Right ventricle myocardium inferior (tissue), 1 donor: ENCODE data around the gene LIMK1. TPM values are rescaled to one million over a fixed set of nuclear protein-coding genes. Genes with fewer than 3 reads are reported as not detected.
"Not testable (repeated sequence)": the region's sequence is repeated elsewhere in the genome, so short reads cannot be mapped to it uniquely, and the experiment has no call there.

ENCODE experiments used
- ATAC-seq: fragments of 200-7000 bp; cut with Tn5 transposase; one replicate; pipeline ENCODE4 v1.9.1; 2020; ENCODE audit warnings: mild to moderate bottlenecking, moderate library complexity
- DNase-seq: peaks from one replicate; pipeline ENCODE4 v3.0.0; 2021; ENCODE audit errors: missing footprints
- intact Hi-C: fragments of 100-400 bp; cut with DNase I; formaldehyde crosslinking; loops from one replicate; pipeline ENCODE4 v1.11.0; 2022
- total RNA-seq: library from RNA; stranded (reverse); fragmentation: NEBNext Ultra II Directional; extraction: Animal tissue kit (Norgen Biotek cat#: 25700); gene quantifications from one replicate; pipeline ENCODE4 v1.2.1, GENCODE V29; 2021
- donor health status: DM: no; HTN: yes; CAD: no; lungs with severe emphysema.

The LIMK1 gene
- total RNA-seq, 1 donor from 2014 or later, result 8.7 TPM

GRCh38 chr7:74148491-74148890 lies 64.9 kb downstream of the LIMK1 start:
- DNase-seq (no peak), ATAC-seq (no peak)
- intact Hi-C loops, result no loop called here

DNA sequence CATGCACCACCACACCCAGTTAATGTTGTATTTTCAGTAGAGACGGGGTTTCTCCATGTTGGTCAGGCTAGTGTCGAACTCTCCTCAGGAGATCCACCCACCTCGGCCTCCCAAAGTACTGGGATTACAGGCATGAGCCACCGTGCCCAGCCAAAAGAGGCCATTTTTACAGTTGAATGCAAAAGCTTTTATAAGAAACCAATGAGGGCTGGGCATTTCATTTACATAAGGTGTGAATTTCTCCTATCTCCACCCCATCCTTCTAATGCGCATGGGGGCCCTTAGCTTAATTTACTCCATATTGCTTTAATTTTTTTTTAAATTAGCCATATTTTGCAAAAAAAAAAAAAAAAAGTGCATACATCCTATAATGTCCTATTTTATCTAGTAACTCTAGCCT lies 65.5 kb downstream of the LIMK1 start:
- DNase-seq, result no peak
- intact Hi-C loops, result no loop called here
- no peak for ATAC-seq

DNA sequence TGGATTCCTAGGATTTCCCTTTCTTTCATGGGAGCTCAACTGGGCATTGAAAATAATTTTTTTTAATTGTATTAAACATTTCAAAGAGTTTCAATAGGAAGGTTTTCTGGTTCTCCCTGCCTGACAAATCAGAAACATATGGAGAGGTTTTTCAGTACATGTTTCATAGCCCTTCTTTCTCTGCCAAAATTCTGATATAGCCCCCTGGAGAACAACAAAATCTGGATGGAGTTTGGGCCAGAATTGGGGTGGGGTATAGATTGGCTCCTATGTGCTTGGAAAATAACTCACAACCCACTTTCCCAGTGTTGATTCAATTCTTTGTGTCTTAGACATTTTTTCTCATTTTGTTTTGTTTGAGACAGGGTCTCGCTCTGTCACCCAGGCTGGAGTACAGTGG lies 66.0 kb downstream of the LIMK1 start:
- intact Hi-C loops, result no loop called here
- ATAC-seq (no peak), DNase-seq (no peak)

- intact Hi-C loops, result no loop called here
- no peak for DNase-seq
Measured at GRCh38 chr7:74153736-74154135, 70.1 kb downstream of the LIMK1 start.

GRCh38 chr7:74155810-74156395 lies 72.3 kb downstream of the LIMK1 start:
- peak; percentile 23 for ATAC-seq
- no peak for DNase-seq
- intact Hi-C loops, result no loop called here

More at GRCh38 chr7:74153736-74154135, 70.1 kb downstream of the LIMK1 start:
- ATAC-seq, result no peak

- intact Hi-C loops, result no loop called here
Measured at GRCh38 chr7:74157605-74158004, 74.0 kb downstream of the LIMK1 start.

GRCh38 chr7:74164985-74165456 lies 81.4 kb downstream of the LIMK1 start:
- no peak for DNase-seq
- intact Hi-C loops, result no loop called here

More at GRCh38 chr7:74157605-74158004, 74.0 kb downstream of the LIMK1 start:
- DNase-seq (no peak), ATAC-seq (no peak)

DNA sequence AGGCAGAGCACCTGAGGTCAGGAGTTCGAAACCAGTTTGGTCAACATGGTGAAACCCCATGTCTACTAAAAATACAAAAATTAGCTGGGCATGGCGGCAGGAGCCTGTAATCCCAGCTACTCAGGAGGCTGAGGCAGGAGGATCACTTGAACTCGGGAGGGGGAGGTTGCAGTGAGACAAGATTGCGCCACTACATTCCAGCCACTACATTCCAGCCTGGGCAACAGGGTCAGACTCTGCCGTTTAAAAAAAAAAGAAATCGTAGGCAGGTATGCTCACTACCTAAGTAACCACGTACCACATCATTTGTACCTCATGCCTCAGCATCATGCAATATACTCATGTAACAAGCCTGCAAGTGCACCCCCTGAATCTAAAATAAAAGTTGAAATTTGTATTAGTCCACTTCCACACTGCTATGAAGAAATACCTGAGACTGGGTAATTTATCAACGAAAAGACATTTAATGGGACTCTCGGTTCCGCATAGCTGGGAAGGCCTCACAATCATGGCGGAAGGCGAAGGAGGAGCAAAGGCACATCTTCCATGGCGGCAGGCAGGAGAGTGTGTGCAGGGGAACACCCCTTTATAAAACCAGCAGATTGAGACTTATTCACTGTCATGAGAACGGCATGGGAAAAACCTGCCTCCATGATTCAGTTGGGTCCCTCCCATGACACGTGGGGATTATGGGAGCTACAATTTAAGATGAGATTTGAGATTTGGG lies 82.4 kb downstream of the LIMK1 start:
- intact Hi-C loops, result no loop called here
- ATAC-seq (no peak), DNase-seq (no peak)

More at GRCh38 chr7:74164985-74165456, 81.4 kb downstream of the LIMK1 start:
- ATAC-seq, result no peak

- intact Hi-C loops, DNase-seq: not testable (repeated sequence)
- ATAC-seq, result peak; percentile 36
Measured at GRCh38 chr7:74167324-74167723, 83.7 kb downstream of the LIMK1 start.

Other genes with a start within 250 kb of the LIMK1 start
- gene METTL27, start 241.3 kb upstream of the LIMK1 start, total RNA-seq, result 0.27 TPM
- not detected for gene TMEM270, start 222.6 kb upstream of the LIMK1 start, total RNA-seq
- 29.9 TPM for gene ELN, start 55.6 kb upstream of the LIMK1 start, total RNA-seq
- 172 TPM for gene EIF4H, start 90.6 kb downstream of the LIMK1 start, total RNA-seq
- 3.4 TPM for gene LAT2, start 126.2 kb downstream of the LIMK1 start, total RNA-seq
- gene RFC2, start 170.6 kb downstream of the LIMK1 start, total RNA-seq, result 12.4 TPM
- gene CLIP2, start 205.6 kb downstream of the LIMK1 start, total RNA-seq, result 7.5 TPM